A549 (cell line): Measurements from ENCODE around the gene LDLRAD3.
"Not testable (repeated sequence)": the region's sequence is repeated elsewhere in the genome, so short reads cannot be mapped to it uniquely, and the experiment has no call there.

Source experiments
- CHD4 ChIP-seq: fragments of 200-600 bp; sonication (generic); IDR thresholded peaks from 2 replicates; pipeline ENCODE4 v1.6.1; 2016; ENCODE audit warnings: antibody characterized with exemption, mild to moderate bottlenecking, borderline replicate concordance
- EP300 ChIP-seq, 2 experiments: fragments of >200 bp; sonication (Bioruptor Twin); formaldehyde crosslinking; IDR thresholded peaks; 2 replicates in 1 of 2; 3 replicates in 1 of 2; pipeline ENCODE4 v1.6.1; 2016 to 2017
- FOSL2 ChIP-seq, 2 experiments: fragments of 450-650 bp in 1 of 2; fragments of >200 bp in 1 of 2; sonication (Bioruptor Twin) in 1 of 2; formaldehyde crosslinking; IDR thresholded peaks; 2 replicates each; pipeline versions ENCODE4 v1.5.0 to v1.6.1; 2016 to 2020; ENCODE audit warnings: mild to moderate bottlenecking in 1 of 2, moderate library complexity in 1 of 2
- JUN ChIP-seq, 2 experiments: fragments of >200 bp; sonication (Bioruptor Twin); formaldehyde crosslinking; IDR thresholded peaks; 2 replicates in 1 of 2; 3 replicates in 1 of 2; pipeline ENCODE4 v1.6.1; 2016 to 2017
- MAZ ChIP-seq: fragments of 150-350 bp; IDR thresholded peaks from 2 replicates; pipeline ENCODE4 v1.6.1; 2014; ENCODE audit warnings: antibody characterized with exemption, low read depth, low read length, borderline replicate concordance
- POLR2A ChIP-seq: IDR thresholded peaks from 2 replicates; pipeline ENCODE4 v1.6.1; 2012; ENCODE audit warnings: mild to moderate bottlenecking, low read length
- RFX5 ChIP-seq: fragments of 450-650 bp; IDR thresholded peaks from 2 replicates; pipeline ENCODE4 v1.7.1; 2014; ENCODE audit warnings: antibody characterized with exemption, mild to moderate bottlenecking, moderate library complexity
- TP53 ChIP-seq: fragments of 250-450 bp; sonication (Bioruptor Pico); IDR thresholded peaks from 2 replicates; pipeline ENCODE4 v1.5.0; 2021; ENCODE audit warnings: mild to moderate bottlenecking, moderate library complexity
- ZFP36 ChIP-seq: fragments of 450-650 bp; IDR thresholded peaks from 2 replicates; pipeline ENCODE4 v1.6.1; 2014; ENCODE audit warnings: borderline replicate concordance; ENCODE audit not compliant: partially characterized antibody
- TF ChIP-seq, protein P1 (sequence below): fragments of >200 bp; sonication (Bioruptor Twin); formaldehyde crosslinking; IDR thresholded peaks from 3 replicates; pipeline ENCODE4 v1.5.1; 2016
- TF ChIP-seq, protein P2 (sequence below): IDR thresholded peaks from 2 replicates; pipeline ENCODE4 v1.6.1; 2012
- TF ChIP-seq, protein P3 (sequence below): fragments of 200-600 bp; sonication (generic); IDR thresholded peaks from 2 replicates; pipeline ENCODE4 v1.6.1; 2016; ENCODE audit warnings: antibody characterized with exemption, mild to moderate bottlenecking, moderate library complexity
- TF ChIP-seq, protein P4 (sequence below): fragments of 250-450 bp; sonication (Bioruptor Pico); IDR thresholded peaks from 2 replicates; pipeline ENCODE4 v1.5.0; 2021; ENCODE audit warnings: mild to moderate bottlenecking, moderate library complexity, borderline replicate concordance

DNA sequence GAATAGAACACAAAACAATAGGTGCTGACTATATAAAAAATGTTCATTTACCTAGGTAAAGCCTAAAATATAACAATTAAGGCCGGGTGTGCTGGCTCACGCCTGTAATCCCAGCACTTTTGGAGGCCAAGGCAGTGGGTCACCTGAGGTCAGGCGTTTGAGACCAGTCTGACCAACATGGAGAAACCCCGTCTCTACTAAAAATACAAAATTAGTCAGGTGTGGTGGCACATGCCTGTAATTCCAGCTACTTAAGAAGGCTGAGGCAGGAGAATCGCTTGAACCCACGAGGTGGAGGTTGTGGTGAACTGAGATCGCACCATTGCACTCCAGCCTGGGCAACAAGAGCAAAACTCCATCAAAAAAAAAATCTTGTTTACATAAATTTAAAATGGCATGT lies 31.4 kb upstream of the LDLRAD3 start:
- TF ChIP-seq, protein P1, sequence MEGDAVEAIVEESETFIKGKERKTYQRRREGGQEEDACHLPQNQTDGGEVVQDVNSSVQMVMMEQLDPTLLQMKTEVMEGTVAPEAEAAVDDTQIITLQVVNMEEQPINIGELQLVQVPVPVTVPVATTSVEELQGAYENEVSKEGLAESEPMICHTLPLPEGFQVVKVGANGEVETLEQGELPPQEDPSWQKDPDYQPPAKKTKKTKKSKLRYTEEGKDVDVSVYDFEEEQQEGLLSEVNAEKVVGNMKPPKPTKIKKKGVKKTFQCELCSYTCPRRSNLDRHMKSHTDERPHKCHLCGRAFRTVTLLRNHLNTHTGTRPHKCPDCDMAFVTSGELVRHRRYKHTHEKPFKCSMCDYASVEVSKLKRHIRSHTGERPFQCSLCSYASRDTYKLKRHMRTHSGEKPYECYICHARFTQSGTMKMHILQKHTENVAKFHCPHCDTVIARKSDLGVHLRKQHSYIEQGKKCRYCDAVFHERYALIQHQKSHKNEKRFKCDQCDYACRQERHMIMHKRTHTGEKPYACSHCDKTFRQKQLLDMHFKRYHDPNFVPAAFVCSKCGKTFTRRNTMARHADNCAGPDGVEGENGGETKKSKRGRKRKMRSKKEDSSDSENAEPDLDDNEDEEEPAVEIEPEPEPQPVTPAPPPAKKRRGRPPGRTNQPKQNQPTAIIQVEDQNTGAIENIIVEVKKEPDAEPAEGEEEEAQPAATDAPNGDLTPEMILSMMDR = not testable (repeated sequence)
- TF ChIP-seq CHD4; RFX5; POLR2A; TP53 (CRISPR knock-in tag); MAZ; FOSL2 (IDR thresholded peaks at IDR 0.05); FOSL2 (CRISPR knock-in tag; IDR thresholded peaks at IDR 0.05); JUN (IDR thresholded peaks at IDR 0.05); ZFP36; EP300 (IDR thresholded peaks at IDR 0.05): not testable (repeated sequence)
- TF ChIP-seq, protein P2, sequence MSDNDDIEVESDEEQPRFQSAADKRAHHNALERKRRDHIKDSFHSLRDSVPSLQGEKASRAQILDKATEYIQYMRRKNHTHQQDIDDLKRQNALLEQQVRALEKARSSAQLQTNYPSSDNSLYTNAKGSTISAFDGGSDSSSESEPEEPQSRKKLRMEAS = not testable (repeated sequence)
- TF ChIP-seq, protein P3, sequence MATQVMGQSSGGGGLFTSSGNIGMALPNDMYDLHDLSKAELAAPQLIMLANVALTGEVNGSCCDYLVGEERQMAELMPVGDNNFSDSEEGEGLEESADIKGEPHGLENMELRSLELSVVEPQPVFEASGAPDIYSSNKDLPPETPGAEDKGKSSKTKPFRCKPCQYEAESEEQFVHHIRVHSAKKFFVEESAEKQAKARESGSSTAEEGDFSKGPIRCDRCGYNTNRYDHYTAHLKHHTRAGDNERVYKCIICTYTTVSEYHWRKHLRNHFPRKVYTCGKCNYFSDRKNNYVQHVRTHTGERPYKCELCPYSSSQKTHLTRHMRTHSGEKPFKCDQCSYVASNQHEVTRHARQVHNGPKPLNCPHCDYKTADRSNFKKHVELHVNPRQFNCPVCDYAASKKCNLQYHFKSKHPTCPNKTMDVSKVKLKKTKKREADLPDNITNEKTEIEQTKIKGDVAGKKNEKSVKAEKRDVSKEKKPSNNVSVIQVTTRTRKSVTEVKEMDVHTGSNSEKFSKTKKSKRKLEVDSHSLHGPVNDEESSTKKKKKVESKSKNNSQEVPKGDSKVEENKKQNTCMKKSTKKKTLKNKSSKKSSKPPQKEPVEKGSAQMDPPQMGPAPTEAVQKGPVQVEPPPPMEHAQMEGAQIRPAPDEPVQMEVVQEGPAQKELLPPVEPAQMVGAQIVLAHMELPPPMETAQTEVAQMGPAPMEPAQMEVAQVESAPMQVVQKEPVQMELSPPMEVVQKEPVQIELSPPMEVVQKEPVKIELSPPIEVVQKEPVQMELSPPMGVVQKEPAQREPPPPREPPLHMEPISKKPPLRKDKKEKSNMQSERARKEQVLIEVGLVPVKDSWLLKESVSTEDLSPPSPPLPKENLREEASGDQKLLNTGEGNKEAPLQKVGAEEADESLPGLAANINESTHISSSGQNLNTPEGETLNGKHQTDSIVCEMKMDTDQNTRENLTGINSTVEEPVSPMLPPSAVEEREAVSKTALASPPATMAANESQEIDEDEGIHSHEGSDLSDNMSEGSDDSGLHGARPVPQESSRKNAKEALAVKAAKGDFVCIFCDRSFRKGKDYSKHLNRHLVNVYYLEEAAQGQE = not testable (repeated sequence)
- TF ChIP-seq, protein P4, sequence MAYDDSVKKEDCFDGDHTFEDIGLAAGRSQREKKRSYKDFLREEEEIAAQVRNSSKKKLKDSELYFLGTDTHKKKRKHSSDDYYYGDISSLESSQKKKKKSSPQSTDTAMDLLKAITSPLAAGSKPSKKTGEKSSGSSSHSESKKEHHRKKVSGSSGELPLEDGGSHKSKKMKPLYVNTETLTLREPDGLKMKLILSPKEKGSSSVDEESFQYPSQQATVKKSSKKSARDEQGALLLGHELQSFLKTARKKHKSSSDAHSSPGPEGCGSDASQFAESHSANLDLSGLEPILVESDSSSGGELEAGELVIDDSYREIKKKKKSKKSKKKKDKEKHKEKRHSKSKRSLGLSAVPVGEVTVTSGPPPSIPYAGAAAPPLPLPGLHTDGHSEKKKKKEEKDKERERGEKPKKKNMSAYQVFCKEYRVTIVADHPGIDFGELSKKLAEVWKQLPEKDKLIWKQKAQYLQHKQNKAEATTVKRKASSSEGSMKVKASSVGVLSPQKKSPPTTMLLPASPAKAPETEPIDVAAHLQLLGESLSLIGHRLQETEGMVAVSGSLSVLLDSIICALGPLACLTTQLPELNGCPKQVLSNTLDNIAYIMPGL (CRISPR knock-in tag) = not testable (repeated sequence)
